Loucy (cell line): ENCODE measurements around the gene C6orf52.

Experiments
- CTCF ChIP-seq: fragments of 200-600 bp; sonication (generic); conservative IDR thresholded peaks from 2 replicates; pipeline ENCODE4 v1.5.1; 2014; ENCODE audit warnings: mild to moderate bottlenecking, antibody characterized with exemption, low read length
- EZH2phosphoT487 ChIP-seq: fragments of 200-600 bp; IDR thresholded peaks from 2 replicates; pipeline ENCODE4 v1.6.1; 2018; ENCODE audit warnings: antibody characterized with exemption, mild to moderate bottlenecking, moderate library complexity, borderline replicate concordance

- TF ChIP-seq CTCF (no peak), EZH2phosphoT487 (no peak)
Measured at GRCh38 chr6:10686901-10687300, 7.5 kb downstream of the C6orf52 start.
